Ovary (tissue), 9 donors: Measurements from ENCODE around the gene BACE2. TPM values are rescaled to one million over a fixed set of nuclear protein-coding genes. Genes with fewer than 3 reads are reported as not detected.

Source experiments
- DNase-seq, 5 donors: peaks; one replicate each; pipeline ENCODE4 v3.0.0-alpha.2; 2019 to 2020
- H3K27ac ChIP-seq, 2 donors: fragments of 200-600 bp; one replicate each; pipeline versions ENCODE4 v1.5.1 to v1.8.0; 2019 to 2022
- H3K27me3 ChIP-seq: fragments of 200-600 bp; one replicate; pipeline ENCODE4 v1.8.0; 2022
- H3K36me3 ChIP-seq: fragments of 200-600 bp; sonication (generic); one replicate; pipeline ENCODE4 v1.5.1; 2019
- H3K4me1 ChIP-seq: one replicate; pipeline ENCODE4 v1.8.1; 2013; ENCODE audit warnings: mild to moderate bottlenecking, moderate library complexity; ENCODE audit not compliant: insufficient read depth
- H3K4me3 ChIP-seq: fragments of 200-600 bp; sonication (generic); one replicate; pipeline ENCODE4 v1.5.1; 2017
- H3K9me3 ChIP-seq, 2 donors: fragments of 200-600 bp in 1 of 2; sonication (generic) in 1 of 2; one replicate each; pipeline versions ENCODE4 v1.5.1 to v1.8.1; 2013 to 2019; ENCODE audit warnings: mild to moderate bottlenecking in 1 of 2, moderate library complexity in 1 of 2
- EP300 ChIP-seq: sonication (generic); formaldehyde crosslinking; IDR thresholded peaks from one replicate; pipeline ENCODE4 v1.6.1; 2017; ENCODE audit warnings: antibody characterized with exemption
- POLR2A ChIP-seq: fragments of 450-650 bp; IDR thresholded peaks from one replicate; pipeline ENCODE4 v1.6.1; 2017; ENCODE audit warnings: antibody characterized with exemption, mild to moderate bottlenecking, moderate library complexity
- WGBS, 3 donors: extraction: QIAGEN DNeasy Blood & Tissue Kit in 1 of 3; methylation state at CpG; one replicate each; pipeline versions ENCODE4 v1.1.5 to v1.1.7; 2013 to 2017; 5-methylcytosine and 5-hydroxymethylcytosine counted together
- intact Hi-C, 4 donors: fragments of 100-400 bp; cut with DNase I; formaldehyde crosslinking; loops; one replicate each; pipeline versions ENCODE4 v1.11.0 to v1.15.1; 2022 to 2023
- polyA plus RNA-seq, 2 donors: library from polyadenylated mRNA; stranded (reverse); fragments of 200-250 nt in 1 of 2; fragments of 350-450 nt in 1 of 2; fragmentation: Illumina TruSeq in 1 of 2; extraction: RNeasy Lipid Tissue Mini Kit (QIAGEN cat#74804) in 1 of 2; gene quantifications; one replicate each; pipeline ENCODE4 v1.2.3, GENCODE V29; 2013 to 2014
- total RNA-seq, 7 donors: library from RNA; depleted of rRNA in 2 of 7; stranded (reverse); fragments of >200 nt in 2 of 7; fragmentation: NEBNext Ultra II Directional in 3 of 7; extraction: Animal tissue kit (Norgen Biotek cat#: 25700) in 3 of 7; gene quantifications; one replicate each; pipeline versions ENCODE4 v1.1.0 to v1.2.4, GENCODE V29; 2016 to 2023
- TF ChIP-seq, protein P1 (sequence below), 3 donors: fragments of 450-650 bp in 2 of 3; fragments of 200-600 bp in 1 of 3; IDR thresholded peaks; one replicate each; pipeline versions ENCODE4 v1.5.1 to v1.8.0; 2016 to 2022; ENCODE audit warnings: antibody characterized with exemption in 3 of 3, mild to moderate bottlenecking in 1 of 3
- donor health status: DM: no; HTN: no; CAD: no; lungs with moderate emphysema.
- donor health status: DM: no; HTN: no; CAD: no.
- donor health status: Bipolar disorder and iron deficiency.
- donor health status: DM: yes; HTN: yes; CAD: no.
- donor health status: DM: no; HTN: no; CAD: no.
- donor health status: DM: yes; HTN: yes; CAD: no.

Gene BACE2
- total and polyA plus RNA-seq, 9 donors: 11.4 to 75.6 (median 24.4) TPM

DNA sequence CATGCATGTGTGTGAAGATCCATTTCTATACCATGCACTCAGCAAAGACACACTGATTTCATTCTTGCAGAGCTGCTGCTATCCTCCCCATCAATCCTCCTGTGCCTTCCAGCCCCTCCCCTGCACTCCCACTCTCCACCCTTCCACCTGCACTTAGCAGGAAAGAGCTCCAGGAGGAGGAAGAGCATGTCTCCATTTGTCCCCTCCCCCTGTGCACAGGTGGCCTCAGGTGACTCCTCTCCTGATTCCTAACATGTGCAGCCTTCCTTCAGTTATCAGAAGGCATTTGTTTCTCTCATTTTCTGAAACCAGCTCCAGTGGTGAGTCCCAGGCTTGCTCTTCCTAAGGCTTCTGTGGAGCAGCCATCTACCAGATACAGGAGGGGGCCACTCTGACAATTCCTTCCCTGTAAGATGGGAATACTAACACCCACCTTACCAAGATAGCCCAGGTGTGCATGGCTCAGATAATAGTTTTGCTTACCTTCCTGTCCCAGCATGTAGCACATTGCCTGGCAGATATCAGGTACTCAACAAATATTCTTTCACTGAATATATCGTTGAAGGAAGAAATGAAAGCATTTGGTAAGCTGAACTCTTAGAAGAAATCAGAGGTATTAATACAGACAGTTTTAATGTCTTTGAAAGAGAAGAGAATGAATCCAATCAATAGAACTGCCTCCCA, 126.7 kb downstream of the BACE2 start:
- WGBS, 3 donors: 71 to 82% (median 73%) methylated on average over 1 of the region's 1 CpG
- Histone ChIP-seq H3K9me3 (no peaks in the 10 kb centered on the region), H3K36me3 (no peaks in the 10 kb centered on the region), H3K27ac (no peak overlapping the region), H3K27me3 (no peaks in the 10 kb centered on the region), H3K4me1 (peaks cover 2% of the 10 kb centered on the region), H3K4me3 (no peak overlapping the region)
- no peak for DNase-seq
- intact Hi-C loops: no loop called here
- TF ChIP-seq, protein P1, sequence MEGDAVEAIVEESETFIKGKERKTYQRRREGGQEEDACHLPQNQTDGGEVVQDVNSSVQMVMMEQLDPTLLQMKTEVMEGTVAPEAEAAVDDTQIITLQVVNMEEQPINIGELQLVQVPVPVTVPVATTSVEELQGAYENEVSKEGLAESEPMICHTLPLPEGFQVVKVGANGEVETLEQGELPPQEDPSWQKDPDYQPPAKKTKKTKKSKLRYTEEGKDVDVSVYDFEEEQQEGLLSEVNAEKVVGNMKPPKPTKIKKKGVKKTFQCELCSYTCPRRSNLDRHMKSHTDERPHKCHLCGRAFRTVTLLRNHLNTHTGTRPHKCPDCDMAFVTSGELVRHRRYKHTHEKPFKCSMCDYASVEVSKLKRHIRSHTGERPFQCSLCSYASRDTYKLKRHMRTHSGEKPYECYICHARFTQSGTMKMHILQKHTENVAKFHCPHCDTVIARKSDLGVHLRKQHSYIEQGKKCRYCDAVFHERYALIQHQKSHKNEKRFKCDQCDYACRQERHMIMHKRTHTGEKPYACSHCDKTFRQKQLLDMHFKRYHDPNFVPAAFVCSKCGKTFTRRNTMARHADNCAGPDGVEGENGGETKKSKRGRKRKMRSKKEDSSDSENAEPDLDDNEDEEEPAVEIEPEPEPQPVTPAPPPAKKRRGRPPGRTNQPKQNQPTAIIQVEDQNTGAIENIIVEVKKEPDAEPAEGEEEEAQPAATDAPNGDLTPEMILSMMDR (IDR thresholded peaks at IDR 0.05): no peak
- TF ChIP-seq EP300: no peak
- TF ChIP-seq POLR2A: no peak

DNA sequence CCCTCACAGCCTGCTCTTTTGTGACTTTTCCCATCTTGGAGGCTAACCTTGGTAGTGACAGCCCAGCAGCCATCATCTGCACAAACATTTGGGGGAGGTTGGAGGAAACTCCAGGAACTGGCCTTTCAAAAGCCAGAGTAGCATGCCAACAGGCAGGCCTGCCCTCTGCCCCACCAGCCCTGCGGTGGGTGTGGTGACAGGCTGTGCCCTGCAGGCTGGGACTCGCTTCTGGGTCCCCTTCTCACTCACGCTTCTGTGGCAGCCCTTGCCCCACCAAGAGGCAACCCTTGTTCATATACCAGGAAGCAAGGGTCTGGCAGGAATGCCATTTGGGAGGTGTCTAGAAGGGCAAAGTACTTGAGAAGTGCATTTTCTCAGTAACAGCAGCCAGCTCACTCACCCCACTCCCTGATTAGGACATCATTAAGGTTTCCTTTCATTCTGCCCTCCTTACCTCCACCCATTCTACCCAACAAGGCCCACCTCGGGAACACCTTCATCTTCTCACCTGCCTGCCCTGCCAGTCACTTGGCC, 127.8 kb downstream of the BACE2 start:
- Histone ChIP-seq H3K4me3 (no peak overlapping the region), H3K9me3 (no peaks in the 10 kb centered on the region), H3K4me1 (no peaks in the 10 kb centered on the region), H3K36me3 (no peaks in the 10 kb centered on the region), H3K27me3 (no peaks in the 10 kb centered on the region), H3K27ac (no peak overlapping the region)
- intact Hi-C loops: no loop called here
- DNase-seq: no peak
- WGBS, 3 donors: 84 to 89% (median 85%) methylated on average over 4 of the region's 4 CpGs
- TF ChIP-seq POLR2A (no peak), EP300 (no peak)
- TF ChIP-seq, protein P1 (IDR thresholded peaks at IDR 0.05): no peak

DNA sequence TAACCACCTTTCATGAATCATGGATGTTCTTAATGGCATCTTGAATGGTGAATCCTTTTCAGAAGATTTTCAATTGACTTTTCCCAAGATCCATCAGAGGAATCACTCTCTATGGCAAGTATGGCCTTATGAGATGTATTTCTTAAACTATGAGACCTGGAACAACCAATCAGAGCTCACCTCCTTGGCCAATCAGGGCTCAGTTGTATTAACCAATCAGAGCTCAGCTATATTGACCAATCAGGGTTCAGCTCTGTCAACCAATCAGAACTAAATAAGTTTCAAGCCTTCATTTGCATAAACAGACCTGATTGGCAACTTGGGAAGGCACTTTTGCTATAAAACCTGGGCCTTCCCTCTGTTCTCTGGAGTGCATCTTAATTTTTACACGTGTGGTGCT, 135.0 kb downstream of the BACE2 start:
- no peak overlapping the region for H3K4me3 ChIP-seq
- H3K36me3 ChIP-seq: no peaks in the 10 kb centered on the region
- H3K4me1 ChIP-seq: no peaks in the 10 kb centered on the region
- TF ChIP-seq, protein P1 (IDR thresholded peaks at IDR 0.05): no peak
- no peak for TF ChIP-seq POLR2A
- TF ChIP-seq EP300: no peak
- DNase-seq: no peak
- H3K9me3 ChIP-seq: no peaks in the 10 kb centered on the region
- 57 to 68% (median 58%) methylated on average over 1 of the region's 1 CpG for WGBS, 3 donors
- intact Hi-C loops: no loop called here
- H3K27ac ChIP-seq: no peak overlapping the region
- H3K27me3 ChIP-seq: no peaks in the 10 kb centered on the region

DNA sequence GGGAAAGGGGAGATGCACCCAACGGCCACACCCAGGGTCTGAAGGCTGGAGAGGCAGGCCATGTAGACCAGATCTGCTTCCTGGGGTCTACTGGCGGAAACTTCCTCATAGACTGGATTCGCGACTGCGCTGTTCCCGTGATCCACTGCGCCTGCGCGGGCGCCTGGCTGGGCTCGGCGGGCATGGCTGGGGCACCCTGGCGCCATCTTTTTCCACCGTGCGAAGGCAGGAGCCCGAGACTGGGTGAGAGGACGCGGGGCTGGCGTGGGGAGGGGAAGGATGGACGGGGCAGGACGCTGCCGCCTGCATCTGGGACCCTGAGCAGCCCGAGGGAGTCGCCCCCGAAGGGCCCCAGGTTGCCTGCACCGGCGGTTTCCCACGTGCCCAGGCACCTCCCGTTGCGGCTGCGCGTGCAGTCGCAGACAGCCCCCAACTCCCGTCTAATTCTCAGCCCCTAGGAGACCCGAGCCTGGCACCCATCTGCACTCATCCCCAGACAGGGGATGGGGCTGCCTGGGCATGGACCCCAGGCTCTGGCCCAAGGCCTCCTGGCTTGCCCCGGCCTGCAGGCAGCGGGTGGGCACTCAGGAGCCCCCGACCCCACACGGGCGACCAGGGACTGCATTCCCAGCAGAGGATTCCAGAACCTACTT, 136.2 kb downstream of the BACE2 start:
- Histone ChIP-seq H3K36me3 (no peaks in the 10 kb centered on the region), H3K4me3 (no peak overlapping the region), H3K27ac (no peak overlapping the region), H3K4me1 (no peaks in the 10 kb centered on the region), H3K9me3 (no peaks in the 10 kb centered on the region), H3K27me3 (no peaks in the 10 kb centered on the region)
- intact Hi-C loops: no loop called here
- WGBS, 3 donors: 94 to 95% (median 94%) methylated on average over 35 to 40 of the region's 40 CpGs
- DNase-seq: no peak
- TF ChIP-seq, protein P1 (IDR thresholded peaks at IDR 0.05): no peak
- TF ChIP-seq POLR2A: no peak
- no peak for TF ChIP-seq EP300
